Osteoblast (primary cell): ENCODE measurements around the gene OGFOD1. TPM values are rescaled to one million over a fixed set of nuclear protein-coding genes. Genes with fewer than 3 reads are reported as not detected.

Experiments used
- DNase-seq: peaks from one replicate; pipeline ENCODE4 v3.0.0; 2011; ENCODE audit warnings: low spot score, mixed read lengths; ENCODE audit not compliant: insufficient read length; ENCODE audit errors: missing footprints
- H2AFZ ChIP-seq: 2 replicates; pipeline ENCODE4 v1.6.0; 2011; ENCODE audit warnings: mild to moderate bottlenecking, low read length
- H3K27ac ChIP-seq: 2 replicates; pipeline ENCODE4 v1.5.1; 2011; ENCODE audit warnings: mild to moderate bottlenecking, low read depth, low read length, moderate library complexity
- H3K27me3 ChIP-seq: 2 replicates; pipeline ENCODE4 v1.6.0; 2012; ENCODE audit warnings: mild to moderate bottlenecking, control low read depth, inconsistent platforms, low read length, moderate library complexity; ENCODE audit not compliant: insufficient read depth
- H3K36me3 ChIP-seq: 2 replicates; pipeline ENCODE4 v1.5.1; 2011; ENCODE audit warnings: mild to moderate bottlenecking, low read length, control low read depth, moderate library complexity; ENCODE audit not compliant: insufficient read depth
- H3K4me1 ChIP-seq: 2 replicates; pipeline ENCODE4 v1.5.1; 2011; ENCODE audit warnings: mild to moderate bottlenecking, low read length, control low read depth, moderate library complexity; ENCODE audit not compliant: insufficient read depth
- H3K4me2 ChIP-seq: 2 replicates; pipeline ENCODE4 v1.6.0; 2011; ENCODE audit warnings: mild to moderate bottlenecking, low read length; ENCODE audit not compliant: insufficient read depth
- H3K4me3 ChIP-seq: fragments of 200-600 bp; sonication (generic); 3 replicates; pipeline ENCODE4 v1.5.1; 2012; ENCODE audit warnings: mild to moderate bottlenecking, low read length, inconsistent platforms; ENCODE audit not compliant: insufficient read depth
- H3K79me2 ChIP-seq: 2 replicates; pipeline ENCODE4 v1.6.0; 2012; ENCODE audit warnings: mild to moderate bottlenecking, low read length, control low read depth, inconsistent platforms; ENCODE audit not compliant: insufficient read depth
- H3K9me3 ChIP-seq: 2 replicates; pipeline ENCODE4 v1.5.1; 2011; ENCODE audit warnings: low read depth, low read length, control low read depth
- H4K20me1 ChIP-seq: 2 replicates; pipeline ENCODE4 v1.6.0; 2012; ENCODE audit warnings: mild to moderate bottlenecking, low read length, control low read depth; ENCODE audit not compliant: insufficient read depth
- total RNA-seq: library from RNA; depleted of rRNA; stranded (reverse); fragments of >200 nt; gene quantifications from 2 replicates; pipeline ENCODE4 v1.2.3, GENCODE V29; 2012
- TF ChIP-seq, protein P1 (sequence below): IDR thresholded peaks from 2 replicates; pipeline ENCODE4 v1.5.1; 2011; ENCODE audit warnings: mild to moderate bottlenecking, low read depth, low read length, moderate library complexity; ENCODE audit errors: extremely low read depth

The OGFOD1 gene
- total RNA-seq, 1 donor: 47.4 TPM

DNA sequence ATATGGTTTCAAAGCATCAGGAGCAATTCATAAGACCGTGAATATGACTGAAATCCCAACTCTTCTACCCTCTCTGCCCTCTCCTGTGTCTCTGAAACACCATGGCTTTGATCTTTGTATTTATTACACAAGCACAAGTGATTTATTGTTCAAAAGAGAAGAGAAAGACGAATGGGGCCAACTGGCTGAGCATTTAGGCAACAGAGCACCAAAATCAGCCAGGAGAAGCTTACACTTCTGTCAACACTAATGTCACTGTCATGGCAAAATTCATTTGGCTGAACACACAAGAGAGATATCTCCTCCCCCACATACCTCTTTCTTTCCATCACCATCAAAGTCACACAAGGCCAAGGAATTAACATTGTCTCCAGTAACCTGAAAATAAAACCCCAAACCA, 59.2 kb downstream of the OGFOD1 start:
- H3K79me2 ChIP-seq: peaks cover 33% of the 10 kb centered on the region
- H3K4me1 ChIP-seq: peaks cover 14% of the 10 kb centered on the region
- H3K9me3 ChIP-seq: no peaks in the 10 kb centered on the region
- peaks cover 22% of the 10 kb centered on the region for H3K36me3 ChIP-seq
- no peak for DNase-seq
- H3K27ac ChIP-seq: no peak overlapping the region
- H3K4me3 ChIP-seq: no peak overlapping the region
- no peaks in the 10 kb centered on the region for H3K27me3 ChIP-seq
- H2AFZ ChIP-seq: no peak overlapping the region
- H3K4me2 ChIP-seq: no peak overlapping the region
- peaks cover 12% of the 10 kb centered on the region for H4K20me1 ChIP-seq
- TF ChIP-seq, protein P1, sequence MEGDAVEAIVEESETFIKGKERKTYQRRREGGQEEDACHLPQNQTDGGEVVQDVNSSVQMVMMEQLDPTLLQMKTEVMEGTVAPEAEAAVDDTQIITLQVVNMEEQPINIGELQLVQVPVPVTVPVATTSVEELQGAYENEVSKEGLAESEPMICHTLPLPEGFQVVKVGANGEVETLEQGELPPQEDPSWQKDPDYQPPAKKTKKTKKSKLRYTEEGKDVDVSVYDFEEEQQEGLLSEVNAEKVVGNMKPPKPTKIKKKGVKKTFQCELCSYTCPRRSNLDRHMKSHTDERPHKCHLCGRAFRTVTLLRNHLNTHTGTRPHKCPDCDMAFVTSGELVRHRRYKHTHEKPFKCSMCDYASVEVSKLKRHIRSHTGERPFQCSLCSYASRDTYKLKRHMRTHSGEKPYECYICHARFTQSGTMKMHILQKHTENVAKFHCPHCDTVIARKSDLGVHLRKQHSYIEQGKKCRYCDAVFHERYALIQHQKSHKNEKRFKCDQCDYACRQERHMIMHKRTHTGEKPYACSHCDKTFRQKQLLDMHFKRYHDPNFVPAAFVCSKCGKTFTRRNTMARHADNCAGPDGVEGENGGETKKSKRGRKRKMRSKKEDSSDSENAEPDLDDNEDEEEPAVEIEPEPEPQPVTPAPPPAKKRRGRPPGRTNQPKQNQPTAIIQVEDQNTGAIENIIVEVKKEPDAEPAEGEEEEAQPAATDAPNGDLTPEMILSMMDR: no peak

DNA sequence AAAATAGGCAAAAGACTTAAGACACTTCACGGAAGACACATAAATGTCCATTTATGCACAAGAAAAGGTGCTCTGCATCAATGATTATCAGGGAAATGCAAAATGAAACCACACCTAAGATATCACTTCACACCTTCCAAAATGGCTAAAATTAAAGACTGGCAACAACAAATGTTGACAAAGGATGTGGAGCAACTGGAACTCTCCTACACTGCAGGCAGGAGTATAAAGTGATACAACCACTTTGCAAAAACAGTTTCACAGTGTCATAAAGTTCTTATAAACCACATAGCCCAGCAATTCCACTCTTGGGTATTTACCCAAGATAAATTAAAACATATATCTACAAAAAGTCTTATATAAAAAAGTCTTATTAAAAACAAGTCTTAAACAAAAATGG, 60.7 kb downstream of the OGFOD1 start:
- peaks cover 8% of the 10 kb centered on the region for H3K4me1 ChIP-seq
- DNase-seq: no peak
- no peaks in the 10 kb centered on the region for H3K27me3 ChIP-seq
- no peak overlapping the region for H2AFZ ChIP-seq
- no peak overlapping the region for H3K4me2 ChIP-seq
- H3K36me3 ChIP-seq: peaks cover 17% of the 10 kb centered on the region
- no peaks in the 10 kb centered on the region for H3K9me3 ChIP-seq
- peaks cover 46% of the 10 kb centered on the region for H3K79me2 ChIP-seq
- no peak overlapping the region for H3K27ac ChIP-seq
- no peak overlapping the region for H3K4me3 ChIP-seq
- TF ChIP-seq, protein P1: no peak
- H4K20me1 ChIP-seq: peaks cover 15% of the 10 kb centered on the region

DNA sequence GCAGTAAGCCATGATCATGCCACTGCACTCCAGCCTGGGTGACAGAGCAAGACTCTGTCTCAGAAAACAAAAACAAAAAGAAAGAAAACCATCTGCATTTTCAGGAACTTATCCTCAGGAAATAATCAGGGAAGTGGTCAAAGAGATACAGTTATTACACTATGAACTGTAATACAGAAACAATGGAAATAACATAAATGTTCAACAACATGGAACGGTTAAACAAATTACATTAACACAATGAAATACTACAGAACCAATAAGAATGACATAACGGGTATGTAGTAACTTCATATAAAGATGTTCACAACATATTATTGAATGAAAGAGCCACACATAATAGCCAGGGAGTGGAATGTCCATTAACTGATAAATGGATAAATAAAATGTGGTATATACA, 61.7 kb downstream of the OGFOD1 start:
- no peak overlapping the region for H3K4me2 ChIP-seq
- peaks cover 56% of the 10 kb centered on the region for H3K79me2 ChIP-seq
- no peaks in the 10 kb centered on the region for H3K9me3 ChIP-seq
- peaks cover 24% of the 10 kb centered on the region for H4K20me1 ChIP-seq
- H3K4me3 ChIP-seq: no peak overlapping the region
- no peak overlapping the region for H2AFZ ChIP-seq
- no peaks in the 10 kb centered on the region for H3K27me3 ChIP-seq
- TF ChIP-seq, protein P1: no peak
- peaks cover 17% of the 10 kb centered on the region for H3K36me3 ChIP-seq
- DNase-seq: no peak
- H3K27ac ChIP-seq: no peak overlapping the region
- H3K4me1 ChIP-seq: peaks cover 7% of the 10 kb centered on the region

DNA sequence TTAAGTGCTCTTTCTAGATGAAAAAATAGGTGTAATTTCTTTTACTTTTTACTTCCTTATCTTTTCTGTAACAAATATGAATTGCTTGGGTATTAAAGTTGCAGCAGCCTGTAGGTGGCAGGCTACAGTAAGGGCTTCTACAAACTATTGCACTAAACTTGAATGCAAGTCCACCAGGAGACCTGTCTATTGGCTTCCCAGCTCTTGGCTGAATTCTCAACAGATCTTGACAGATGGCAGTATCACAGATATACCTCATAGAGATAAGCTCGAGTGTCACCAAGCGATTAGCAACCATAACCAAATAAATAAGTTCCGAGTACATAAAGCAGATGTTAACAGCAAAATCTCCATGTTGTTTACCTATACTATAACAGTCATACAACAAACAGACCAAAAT, 62.6 kb downstream of the OGFOD1 start:
- no peaks in the 10 kb centered on the region for H3K27me3 ChIP-seq
- H3K9me3 ChIP-seq: no peaks in the 10 kb centered on the region
- no peak overlapping the region for H2AFZ ChIP-seq
- peaks cover 13% of the 10 kb centered on the region for H3K36me3 ChIP-seq
- peak; percentile 60 for DNase-seq
- TF ChIP-seq, protein P1: peak; percentile 75
- H3K4me2 ChIP-seq: no peak overlapping the region
- H3K4me1 ChIP-seq: peaks cover 14% of the 10 kb centered on the region
- no peak overlapping the region for H3K27ac ChIP-seq
- H3K4me3 ChIP-seq: no peak overlapping the region
- peaks cover 63% of the 10 kb centered on the region for H3K79me2 ChIP-seq
- peaks cover 28% of the 10 kb centered on the region for H4K20me1 ChIP-seq
